Measurements from ENCODE around the gene NRXN3. TPM values are rescaled to one million over a fixed set of nuclear protein-coding genes. Genes with fewer than 3 reads are reported as not detected.

Gene NRXN3
- total RNA-seq, 2 experiments from 2014 or later = not detected

GRCh38 chr14:79161571-79161970 lies 991.4 kb downstream of the NRXN3 start:
- CTCF ChIA-PET = no interaction called here
- ATAC-seq (no peak), DNase-seq (no peak)
- Mint-ChIP-seq H3K4me1 (no peaks in the 10 kb centered on the region), H3K27ac (no peak overlapping the region), H3K27me3 (no peaks in the 10 kb centered on the region), H3K9me3 (ENCODE audit: low read depth) (peaks cover 11% of the 10 kb centered on the region), H3K36me3 (no peaks in the 10 kb centered on the region), H3K4me3 (no peak overlapping the region)

GRCh38 chr14:79162833-79163232 lies 992.7 kb downstream of the NRXN3 start:
- Mint-ChIP-seq H3K4me3 (no peak overlapping the region), H3K36me3 (no peaks in the 10 kb centered on the region), H3K4me1 (no peaks in the 10 kb centered on the region), H3K9me3 (ENCODE audit: low read depth) (peaks cover 11% of the 10 kb centered on the region), H3K27me3 (no peaks in the 10 kb centered on the region), H3K27ac (no peak overlapping the region)
- ATAC-seq (no peak), DNase-seq (no peak)
- CTCF ChIA-PET = no interaction called here

- no peaks in the 10 kb centered on the region for H3K36me3 Mint-ChIP-seq
- DNase-seq (no peak), ATAC-seq (no peak)
- no peaks in the 10 kb centered on the region for H3K4me1 Mint-ChIP-seq
- no peak overlapping the region for H3K27ac Mint-ChIP-seq
- H3K4me3 Mint-ChIP-seq = no peak overlapping the region
- CTCF ChIA-PET = no interaction called here
- H3K9me3 Mint-ChIP-seq (ENCODE audit: low read depth) = peaks cover 11% of the 10 kb centered on the region
- H3K27me3 Mint-ChIP-seq = no peaks in the 10 kb centered on the region
Measured at GRCh38 chr14:79165471-79166090, 995.4 kb downstream of the NRXN3 start.

GRCh38 chr14:79166171-79166570 lies 996.0 kb downstream of the NRXN3 start:
- no peak overlapping the region for H3K4me3 Mint-ChIP-seq
- H3K27me3 Mint-ChIP-seq = no peaks in the 10 kb centered on the region

GRCh38 chr14:79167957-79168356 lies 997.8 kb downstream of the NRXN3 start:
- H3K9me3 Mint-ChIP-seq (ENCODE audit: low read depth) = peaks cover 6% of the 10 kb centered on the region
- H3K4me3 Mint-ChIP-seq = no peak overlapping the region
- DNase-seq = no peak
- no peaks in the 10 kb centered on the region for H3K27me3 Mint-ChIP-seq
- ATAC-seq = no peak
- H3K36me3 Mint-ChIP-seq = no peaks in the 10 kb centered on the region
- H3K4me1 Mint-ChIP-seq = no peaks in the 10 kb centered on the region
- CTCF ChIA-PET = no interaction called here
- H3K27ac Mint-ChIP-seq = no peak overlapping the region

More at GRCh38 chr14:79166171-79166570, 996.0 kb downstream of the NRXN3 start:
- CTCF ChIA-PET = no interaction called here
- H3K36me3 Mint-ChIP-seq = no peaks in the 10 kb centered on the region
- DNase-seq = no peak
- no peaks in the 10 kb centered on the region for H3K4me1 Mint-ChIP-seq
- H3K27ac Mint-ChIP-seq = no peak overlapping the region
- peaks cover 11% of the 10 kb centered on the region for H3K9me3 Mint-ChIP-seq (ENCODE audit: low read depth)
- ATAC-seq = no peak

GRCh38 chr14:79175671-79176070 lies 1005.5 kb downstream of the NRXN3 start:
- no peaks in the 10 kb centered on the region for H3K36me3 Mint-ChIP-seq
- H3K4me1 Mint-ChIP-seq = no peaks in the 10 kb centered on the region
- no peak for ATAC-seq
- CTCF ChIA-PET = no interaction called here
- H3K4me3 Mint-ChIP-seq = no peak overlapping the region
- H3K27me3 Mint-ChIP-seq = no peaks in the 10 kb centered on the region
- no peak for DNase-seq
- peaks cover 2% of the 10 kb centered on the region for H3K9me3 Mint-ChIP-seq (ENCODE audit: low read depth)
- no peak overlapping the region for H3K27ac Mint-ChIP-seq

- Mint-ChIP-seq H3K4me1 (no peaks in the 10 kb centered on the region), H3K9me3 (ENCODE audit: low read depth) (no peaks in the 10 kb centered on the region), H3K4me3 (no peak overlapping the region), H3K36me3 (no peaks in the 10 kb centered on the region), H3K27ac (no peak overlapping the region), H3K27me3 (no peaks in the 10 kb centered on the region)
- DNase-seq (no peak), ATAC-seq (no peak)
- CTCF ChIA-PET = no interaction called here
Measured at GRCh38 chr14:79177106-79177505, 1006.9 kb downstream of the NRXN3 start.

- no peaks in the 10 kb centered on the region for H3K27me3 Mint-ChIP-seq
- no peak overlapping the region for H3K27ac Mint-ChIP-seq
- no peak overlapping the region for H3K4me3 Mint-ChIP-seq
- CTCF ChIA-PET = no interaction called here
- H3K36me3 Mint-ChIP-seq = no peaks in the 10 kb centered on the region
- no peak for DNase-seq
- no peaks in the 10 kb centered on the region for H3K9me3 Mint-ChIP-seq (ENCODE audit: low read depth)
- no peak for ATAC-seq
- H3K4me1 Mint-ChIP-seq = no peaks in the 10 kb centered on the region
Measured at GRCh38 chr14:79178719-79179118, 1008.5 kb downstream of the NRXN3 start.

- Mint-ChIP-seq H3K27ac (no peak overlapping the region), H3K4me3 (no peak overlapping the region), H3K27me3 (no peaks in the 10 kb centered on the region), H3K4me1 (no peaks in the 10 kb centered on the region), H3K9me3 (ENCODE audit: low read depth) (no peaks in the 10 kb centered on the region), H3K36me3 (no peaks in the 10 kb centered on the region)
- ATAC-seq (no peak), DNase-seq (no peak)
- CTCF ChIA-PET = no interaction called here
Measured at GRCh38 chr14:79179985-79180384, 1009.8 kb downstream of the NRXN3 start.

GRCh38 chr14:79180656-79181055 lies 1010.5 kb downstream of the NRXN3 start:
- H3K9me3 Mint-ChIP-seq (ENCODE audit: low read depth) = no peaks in the 10 kb centered on the region
- H3K4me3 Mint-ChIP-seq = no peak overlapping the region
- H3K36me3 Mint-ChIP-seq = no peaks in the 10 kb centered on the region
- no peak overlapping the region for H3K27ac Mint-ChIP-seq
- DNase-seq = no peak
- CTCF ChIA-PET = no interaction called here
- H3K27me3 Mint-ChIP-seq = no peaks in the 10 kb centered on the region
- ATAC-seq = no peak
- no peaks in the 10 kb centered on the region for H3K4me1 Mint-ChIP-seq

GRCh38 chr14:79186523-79186922 lies 1016.4 kb downstream of the NRXN3 start:
- DNase-seq = no peak
- Mint-ChIP-seq H3K4me3 (no peak overlapping the region), H3K27ac (no peak overlapping the region), H3K9me3 (ENCODE audit: low read depth) (no peaks in the 10 kb centered on the region), H3K4me1 (no peaks in the 10 kb centered on the region), H3K27me3 (no peaks in the 10 kb centered on the region), H3K36me3 (no peaks in the 10 kb centered on the region)
- CTCF ChIA-PET = no interaction called here
- ATAC-seq = no peak

- no peaks in the 10 kb centered on the region for H3K27me3 Mint-ChIP-seq
- CTCF ChIA-PET = no interaction called here
- H3K9me3 Mint-ChIP-seq (ENCODE audit: low read depth) = peaks cover 2% of the 10 kb centered on the region
- H3K36me3 Mint-ChIP-seq = no peaks in the 10 kb centered on the region
- no peaks in the 10 kb centered on the region for H3K4me1 Mint-ChIP-seq
- ATAC-seq (no peak), DNase-seq (no peak)
- H3K4me3 Mint-ChIP-seq = no peak overlapping the region
- no peak overlapping the region for H3K27ac Mint-ChIP-seq
Measured at GRCh38 chr14:79193689-79194477, 1023.7 kb downstream of the NRXN3 start.

- DNase-seq (no peak), ATAC-seq (no peak)
- CTCF ChIA-PET = no interaction called here
- peaks cover 2% of the 10 kb centered on the region for H3K9me3 Mint-ChIP-seq (ENCODE audit: low read depth)
- no peak overlapping the region for H3K27ac Mint-ChIP-seq
- no peak overlapping the region for H3K4me3 Mint-ChIP-seq
- no peaks in the 10 kb centered on the region for H3K27me3 Mint-ChIP-seq
- H3K4me1 Mint-ChIP-seq = no peaks in the 10 kb centered on the region
- no peaks in the 10 kb centered on the region for H3K36me3 Mint-ChIP-seq
Measured at GRCh38 chr14:79196216-79196615, 1026.0 kb downstream of the NRXN3 start.

- H3K27me3 Mint-ChIP-seq = no peaks in the 10 kb centered on the region
Measured at GRCh38 chr14:79197516-79197915, 1027.3 kb downstream of the NRXN3 start.

More at GRCh38 chr14:79197516-79197915, 1027.3 kb downstream of the NRXN3 start:
- CTCF ChIA-PET = no interaction called here
- Mint-ChIP-seq H3K9me3 (ENCODE audit: low read depth) (peaks cover 2% of the 10 kb centered on the region), H3K4me1 (no peaks in the 10 kb centered on the region), H3K36me3 (no peaks in the 10 kb centered on the region), H3K4me3 (no peak overlapping the region), H3K27ac (no peak overlapping the region)
- ATAC-seq = no peak
- no peak for DNase-seq

Data from activated CD8-positive, alpha-beta memory T cell treated with anti-CD3 and anti-CD28 coated beads, Interleukin-2, amount 10 ng/mL, durations not matched to agents 7 days and 5 days (primary cell).